ENCODE data around the gene REEP1.
"Not testable (repeated sequence)": the region's sequence is repeated elsewhere in the genome, so short reads cannot be mapped to it uniquely, and the experiment has no call there.

The REEP1 gene

GRCh38 chr2:86337244-86337835 is at the start of gene REEP1:
TSS of gene REEP1 (minus strand) at chr2:86337626. CDS start at chr2:86337510, 116 bp downstream.
- DNase-seq = no peak

- DNase-seq = no peak
Measured at GRCh38 chr2:86383844-86384243, 46.4 kb upstream of the REEP1 start.

- no peak for DNase-seq
Measured at GRCh38 chr2:86382698-86383097, 45.3 kb upstream of the REEP1 start.

GRCh38 chr2:86382108-86382507 is 44.7 kb upstream of the REEP1 start:
- DNase-seq = no peak

GRCh38 chr2:86378469-86378868 is 41.0 kb upstream of the REEP1 start:
- DNase-seq = no peak

GRCh38 chr2:86375623-86376022 is 38.2 kb upstream of the REEP1 start:
- DNase-seq = no peak

- DNase-seq = no peak
Measured at GRCh38 chr2:86372641-86373502, 35.4 kb upstream of the REEP1 start.

GRCh38 chr2:86372133-86372532 is 34.7 kb upstream of the REEP1 start:
- DNase-seq = no peak

- no peak for DNase-seq
Measured at GRCh38 chr2:86371527-86371926, 34.1 kb upstream of the REEP1 start.

- no peak for DNase-seq
Measured at GRCh38 chr2:86370579-86370978, 33.2 kb upstream of the REEP1 start.

- peak; percentile 34 to 41 for DNase-seq
Measured at GRCh38 chr2:86368161-86368824, 30.9 kb upstream of the REEP1 start.

- DNase-seq = no peak
Measured at GRCh38 chr2:86367499-86367777, 30.0 kb upstream of the REEP1 start.

GRCh38 chr2:86366651-86367498 is 29.4 kb upstream of the REEP1 start:
- no peak for DNase-seq

- DNase-seq = no peak
Measured at GRCh38 chr2:86364894-86365293, 27.5 kb upstream of the REEP1 start.

GRCh38 chr2:86360776-86361175 is 23.4 kb upstream of the REEP1 start:
- no peak for DNase-seq

- no peak for DNase-seq
Measured at GRCh38 chr2:86358957-86359356, 21.5 kb upstream of the REEP1 start.

GRCh38 chr2:86357392-86357963 is 20.1 kb upstream of the REEP1 start:
- no peak for DNase-seq

- no peak for DNase-seq
Measured at GRCh38 chr2:86352727-86353221, 15.3 kb upstream of the REEP1 start.

- no peak for DNase-seq
Measured at GRCh38 chr2:86352137-86352726, 14.8 kb upstream of the REEP1 start.

GRCh38 chr2:86350751-86351150 is 13.3 kb upstream of the REEP1 start:
- no peak for DNase-seq

GRCh38 chr2:86347401-86347800 is 10.0 kb upstream of the REEP1 start:
- DNase-seq = no peak

GRCh38 chr2:86345783-86346370 is 8.5 kb upstream of the REEP1 start:
- DNase-seq = not testable (repeated sequence)
